GM12878 (cell line): ENCODE data around the gene LGMN.

Source experiments
- BACH1 ChIP-seq: fragments of 450-650 bp; IDR thresholded peaks from 2 replicates; pipeline ENCODE4 v1.6.1; 2017; ENCODE audit warnings: mild to moderate bottlenecking, borderline replicate concordance
- EZH2 ChIP-seq: IDR thresholded peaks from 2 replicates; pipeline ENCODE4 v1.6.1; 2012; ENCODE audit warnings: low read depth, mild to moderate bottlenecking, control low read depth, inconsistent platforms, low read length, borderline replicate concordance; ENCODE audit not compliant: control insufficient read depth
- HDAC6 ChIP-seq: fragments of 200-600 bp; sonication (generic); IDR thresholded peaks from one replicate; pipeline ENCODE4 v1.8.0; 2017; ENCODE audit warnings: antibody characterized with exemption; ENCODE audit not compliant: unreplicated experiment
- ZBTB33 ChIP-seq: fragments of 450-650 bp; IDR thresholded peaks from 2 replicates; pipeline ENCODE4 v1.6.1; 2017; ENCODE audit warnings: mild to moderate bottlenecking
- TF ChIP-seq, protein P1 (sequence below): fragments of 150-350 bp; IDR thresholded peaks from 2 replicates; pipeline ENCODE4 v1.6.1; 2016; ENCODE audit warnings: low read depth, low read length

DNA sequence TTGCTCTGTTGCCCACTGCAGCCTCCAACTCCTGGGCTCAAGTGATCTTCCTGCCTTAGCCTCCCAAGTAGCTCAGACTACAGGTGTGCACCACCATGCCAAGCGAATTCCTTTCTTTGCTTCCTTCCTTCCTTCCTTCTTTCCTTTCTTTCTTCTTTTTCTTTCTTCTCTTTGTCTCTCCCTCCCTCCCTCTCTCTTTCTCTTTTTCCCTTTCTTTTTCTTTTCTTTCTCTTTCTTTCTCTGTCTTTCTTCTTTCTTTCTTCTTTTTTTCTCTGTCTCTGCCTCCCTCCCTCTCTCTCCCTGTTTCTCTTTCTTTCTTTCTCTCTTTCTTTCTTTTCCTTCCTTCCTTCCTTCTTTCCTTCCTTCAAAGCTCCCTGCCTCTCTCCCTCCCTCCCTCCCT, 52.9 kb downstream of the LGMN start:
- TF ChIP-seq HDAC6 (no peak), EZH2 (no peak), ZBTB33 (no peak), BACH1 (no peak)
- TF ChIP-seq, protein P1, sequence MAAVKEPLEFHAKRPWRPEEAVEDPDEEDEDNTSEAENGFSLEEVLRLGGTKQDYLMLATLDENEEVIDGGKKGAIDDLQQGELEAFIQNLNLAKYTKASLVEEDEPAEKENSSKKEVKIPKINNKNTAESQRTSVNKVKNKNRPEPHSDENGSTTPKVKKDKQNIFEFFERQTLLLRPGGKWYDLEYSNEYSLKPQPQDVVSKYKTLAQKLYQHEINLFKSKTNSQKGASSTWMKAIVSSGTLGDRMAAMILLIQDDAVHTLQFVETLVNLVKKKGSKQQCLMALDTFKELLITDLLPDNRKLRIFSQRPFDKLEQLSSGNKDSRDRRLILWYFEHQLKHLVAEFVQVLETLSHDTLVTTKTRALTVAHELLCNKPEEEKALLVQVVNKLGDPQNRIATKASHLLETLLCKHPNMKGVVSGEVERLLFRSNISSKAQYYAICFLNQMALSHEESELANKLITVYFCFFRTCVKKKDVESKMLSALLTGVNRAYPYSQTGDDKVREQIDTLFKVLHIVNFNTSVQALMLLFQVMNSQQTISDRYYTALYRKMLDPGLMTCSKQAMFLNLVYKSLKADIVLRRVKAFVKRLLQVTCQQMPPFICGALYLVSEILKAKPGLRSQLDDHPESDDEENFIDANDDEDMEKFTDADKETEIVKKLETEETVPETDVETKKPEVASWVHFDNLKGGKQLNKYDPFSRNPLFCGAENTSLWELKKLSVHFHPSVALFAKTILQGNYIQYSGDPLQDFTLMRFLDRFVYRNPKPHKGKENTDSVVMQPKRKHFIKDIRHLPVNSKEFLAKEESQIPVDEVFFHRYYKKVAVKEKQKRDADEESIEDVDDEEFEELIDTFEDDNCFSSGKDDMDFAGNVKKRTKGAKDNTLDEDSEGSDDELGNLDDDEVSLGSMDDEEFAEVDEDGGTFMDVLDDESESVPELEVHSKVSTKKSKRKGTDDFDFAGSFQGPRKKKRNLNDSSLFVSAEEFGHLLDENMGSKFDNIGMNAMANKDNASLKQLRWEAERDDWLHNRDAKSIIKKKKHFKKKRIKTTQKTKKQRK, result no peak
